MCF 10A (cell line): ENCODE data around the gene AGPAT4. TPM values are rescaled to one million over a fixed set of nuclear protein-coding genes. Genes with fewer than 3 reads are reported as not detected.

Source experiments
- BruUV-seq: library from RNA; stranded (reverse); fragments of 400-500 nt; replicated peaks from 2 replicates; lab custom pipeline; 2021; lab: Mats Ljungman, UMichigan
- CTCF ChIA-PET: fragments of 300-600 bp; sonication (Branson Sonifier 250); formaldehyde crosslinking; extraction: SDS; loops from one replicate; lab custom pipeline; 2021; ENCODE audit warnings: antibody characterized with exemption, inconsistent platforms; lab: Yijun Ruan, JAX
- POLR2A ChIA-PET: fragments of 300-600, 350-650 bp; sonication (Branson Sonifier 250); formaldehyde crosslinking; extraction: SDS; loops from one replicate; lab custom pipeline; 2020; ENCODE audit warnings: antibody characterized with exemption, inconsistent platforms; lab: Yijun Ruan, JAX
- DNase-seq: peaks from one replicate; pipeline ENCODE4 v3.0.0-alpha.2; 2018; ENCODE audit not compliant: unreplicated experiment
- H3K27ac Mint-ChIP-seq: one replicate; pipeline ENCODE4 v1.8.0; 2022; ENCODE audit warnings: mild to moderate bottlenecking, low read depth, mixed read lengths; ENCODE audit not compliant: unreplicated experiment
- H3K27me3 Mint-ChIP-seq: one replicate; pipeline ENCODE4 v1.8.0; 2022; ENCODE audit warnings: mixed read lengths; ENCODE audit not compliant: insufficient read depth, unreplicated experiment
- H3K36me3 Mint-ChIP-seq: one replicate; pipeline ENCODE4 v1.8.0; 2022; ENCODE audit warnings: mild to moderate bottlenecking, moderate library complexity, mixed read lengths; ENCODE audit not compliant: insufficient read depth, unreplicated experiment
- H3K4me1 Mint-ChIP-seq: one replicate; pipeline ENCODE4 v1.8.0; 2022; ENCODE audit warnings: mixed read lengths; ENCODE audit not compliant: insufficient read depth, unreplicated experiment
- H3K4me3 Mint-ChIP-seq: one replicate; pipeline ENCODE4 v1.8.0; 2022; ENCODE audit warnings: mild to moderate bottlenecking, moderate library complexity, mixed read lengths; ENCODE audit not compliant: unreplicated experiment
- H3K9me3 Mint-ChIP-seq: one replicate; pipeline ENCODE4 v1.8.0; 2022; ENCODE audit warnings: mixed read lengths; ENCODE audit not compliant: unreplicated experiment
- intact Hi-C: fragments of 100-400 bp; cut with micrococcal nuclease; formaldehyde crosslinking; loops from 2 replicates; pipeline ENCODE4 v1.14.1; 2022
- total RNA-seq: library from RNA; stranded (reverse); gene quantifications from 2 replicates; pipeline ENCODE4 v1.2.3, GENCODE V29; 2022
- TF ChIP-seq, protein P1 (sequence below): fragments of 200-600 bp; IDR thresholded peaks from one replicate; pipeline ENCODE4 v1.8.0; 2022; ENCODE audit warnings: antibody characterized with exemption, mild to moderate bottlenecking; ENCODE audit not compliant: unreplicated experiment

Gene AGPAT4
- total RNA-seq, 1 experiment from 2014 or later = 5.6 TPM

DNA sequence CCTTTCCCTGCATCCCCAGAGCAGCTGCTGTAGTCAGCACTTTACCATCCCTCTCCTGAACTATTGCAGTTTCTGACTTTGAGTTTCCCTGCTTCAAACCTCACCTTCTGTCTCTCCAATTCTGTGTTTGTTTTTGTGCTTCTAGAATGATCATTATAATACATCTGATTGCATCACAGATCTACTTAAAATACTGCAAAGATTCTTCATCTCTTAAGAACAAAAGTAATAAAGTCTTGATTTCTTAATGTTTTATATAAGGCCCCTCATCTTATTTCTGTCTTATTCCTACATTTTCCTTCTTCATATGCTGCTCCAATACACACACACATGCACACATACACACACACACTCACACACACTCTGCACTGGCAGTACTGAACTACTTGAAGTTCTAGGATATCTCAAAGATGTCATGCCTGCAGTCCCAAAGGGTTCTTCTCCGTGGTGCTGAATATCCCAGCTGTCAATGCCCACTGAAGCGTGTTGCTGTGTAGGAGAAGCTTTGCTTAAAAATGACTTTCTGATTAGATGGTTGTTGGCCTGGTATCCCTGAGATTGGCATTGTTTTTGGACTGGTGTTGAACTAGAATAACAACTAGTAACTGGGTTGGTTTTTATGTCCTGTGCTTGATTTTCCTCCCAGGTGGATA lies 185.1 kb downstream of the AGPAT4 start:
- Mint-ChIP-seq H3K36me3 (peaks cover 44% of the 10 kb centered on the region), H3K4me1 (peaks cover 10% of the 10 kb centered on the region), H3K4me3 (no peak overlapping the region), H3K27ac (no peak overlapping the region), H3K27me3 (no peaks in the 10 kb centered on the region), H3K9me3 (no peaks in the 10 kb centered on the region)
- CTCF ChIA-PET = interaction anchor here (0.9 to 1.3 kb wide), 3 partner anchors 9 to 285 kb away, joined by 3 to 5 read pairs (median 4); no protein-coding TSS in a partner anchor
- POLR2A ChIA-PET = no interaction called here
- no TSS peak for BruUV-seq
- peak; percentile 5 for DNase-seq
- TF ChIP-seq, protein P1, sequence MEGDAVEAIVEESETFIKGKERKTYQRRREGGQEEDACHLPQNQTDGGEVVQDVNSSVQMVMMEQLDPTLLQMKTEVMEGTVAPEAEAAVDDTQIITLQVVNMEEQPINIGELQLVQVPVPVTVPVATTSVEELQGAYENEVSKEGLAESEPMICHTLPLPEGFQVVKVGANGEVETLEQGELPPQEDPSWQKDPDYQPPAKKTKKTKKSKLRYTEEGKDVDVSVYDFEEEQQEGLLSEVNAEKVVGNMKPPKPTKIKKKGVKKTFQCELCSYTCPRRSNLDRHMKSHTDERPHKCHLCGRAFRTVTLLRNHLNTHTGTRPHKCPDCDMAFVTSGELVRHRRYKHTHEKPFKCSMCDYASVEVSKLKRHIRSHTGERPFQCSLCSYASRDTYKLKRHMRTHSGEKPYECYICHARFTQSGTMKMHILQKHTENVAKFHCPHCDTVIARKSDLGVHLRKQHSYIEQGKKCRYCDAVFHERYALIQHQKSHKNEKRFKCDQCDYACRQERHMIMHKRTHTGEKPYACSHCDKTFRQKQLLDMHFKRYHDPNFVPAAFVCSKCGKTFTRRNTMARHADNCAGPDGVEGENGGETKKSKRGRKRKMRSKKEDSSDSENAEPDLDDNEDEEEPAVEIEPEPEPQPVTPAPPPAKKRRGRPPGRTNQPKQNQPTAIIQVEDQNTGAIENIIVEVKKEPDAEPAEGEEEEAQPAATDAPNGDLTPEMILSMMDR = no peak
- intact Hi-C loops = no loop called here

DNA sequence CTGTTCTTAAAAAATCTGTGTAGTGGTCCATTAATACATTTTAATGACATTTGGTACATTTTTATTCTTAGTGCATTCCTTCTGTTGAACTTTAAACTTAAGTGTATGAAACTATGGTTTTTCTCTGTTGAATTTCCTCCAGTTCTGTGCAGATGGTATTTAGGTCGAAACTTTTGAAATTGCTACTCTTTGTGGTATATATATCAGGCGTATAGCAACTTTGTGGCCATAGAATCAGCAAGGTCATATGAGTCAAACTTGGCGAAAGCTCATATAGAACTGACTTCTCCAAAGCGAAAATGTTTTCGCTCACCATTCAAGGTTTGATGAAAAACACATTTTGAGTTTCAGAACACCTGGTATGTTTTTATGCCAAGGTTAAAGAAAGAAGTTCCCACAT lies 188.6 kb downstream of the AGPAT4 start:
- intact Hi-C loops = no loop called here
- TF ChIP-seq, protein P1 = no peak
- no TSS peak for BruUV-seq
- H3K36me3 Mint-ChIP-seq = peaks cover 18% of the 10 kb centered on the region
- no peak overlapping the region for H3K27ac Mint-ChIP-seq
- H3K4me3 Mint-ChIP-seq = no peak overlapping the region
- DNase-seq = no peak
- CTCF ChIA-PET = interaction anchor here (1.3 kb wide), 1 partner anchor 286 kb away, joined by 6 read pairs; no protein-coding TSS in a partner anchor
- H3K4me1 Mint-ChIP-seq = peaks cover under 1% of the 10 kb centered on the region
- POLR2A ChIA-PET = interaction anchor here (1.2 to 1.7 kb wide), 2 partner anchors 9 to 154 kb away, joined by 3 to 4 read pairs; no protein-coding TSS in a partner anchor
- H3K27me3 Mint-ChIP-seq = no peaks in the 10 kb centered on the region
- H3K9me3 Mint-ChIP-seq = no peaks in the 10 kb centered on the region

DNA sequence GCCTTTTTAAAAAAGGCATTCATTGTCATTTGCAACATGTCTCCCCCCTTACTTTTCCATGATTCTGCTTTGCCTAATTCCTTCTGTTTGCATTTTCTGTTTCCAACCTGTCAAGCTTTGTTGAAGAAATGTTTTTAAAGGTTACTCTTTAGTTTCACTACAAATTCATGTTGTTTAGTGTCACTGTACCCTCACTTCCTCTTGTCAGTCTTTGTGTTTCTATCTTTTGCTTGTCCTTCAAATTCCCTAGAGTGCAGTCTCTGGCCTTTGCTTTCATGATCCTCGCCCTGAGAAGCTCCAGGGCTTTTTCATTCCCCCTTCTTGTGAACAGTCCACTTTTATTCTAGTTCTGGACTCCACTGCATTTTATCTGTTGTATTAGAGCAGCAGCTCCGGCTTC lies 191.6 kb downstream of the AGPAT4 start:
- intact Hi-C loops = no loop called here
- POLR2A ChIA-PET = no interaction called here

More for the DNA sequence above, 191.6 kb downstream of the AGPAT4 start:
- no peaks in the 10 kb centered on the region for H3K36me3 Mint-ChIP-seq
- TF ChIP-seq, protein P1 = no peak
- no peak overlapping the region for H3K4me3 Mint-ChIP-seq
- CTCF ChIA-PET = interaction anchor here (1.2 kb wide), 1 partner anchor 15 kb away, joined by 3 read pairs; no protein-coding TSS in a partner anchor
- no peaks in the 10 kb centered on the region for H3K27me3 Mint-ChIP-seq
- H3K9me3 Mint-ChIP-seq = no peaks in the 10 kb centered on the region
- no TSS peak for BruUV-seq
- peaks cover 10% of the 10 kb centered on the region for H3K4me1 Mint-ChIP-seq
- H3K27ac Mint-ChIP-seq = no peak overlapping the region
- no peak for DNase-seq
